Cardiac muscle cell (in vitro differentiated cells and primary cell): ENCODE measurements around the gene ASPDH. TPM values are rescaled to one million over a fixed set of nuclear protein-coding genes. Genes with fewer than 3 reads are reported as not detected.

ENCODE experiments used
- DNase-seq, 2 donors: peaks; one replicate each; pipeline versions ENCODE4 v3.0.0 to v3.0.0-alpha.2; 2010 to 2017; ENCODE audit warnings: low read depth in 1 of 2, low spot score in 1 of 2
- H3K27ac ChIP-seq: fragments of 200-600 bp; sonication (generic); 2 replicates; pipeline ENCODE4 v1.5.1; 2016
- H3K27me3 ChIP-seq: fragments of 200-600 bp; sonication (generic); 2 replicates; pipeline ENCODE4 v1.6.0; 2016; ENCODE audit warnings: control low read depth
- H3K36me3 ChIP-seq: fragments of 200-600 bp; sonication (generic); 2 replicates; pipeline ENCODE4 v1.5.1; 2016; ENCODE audit warnings: control low read depth
- H3K4me1 ChIP-seq: fragments of 200-600 bp; sonication (generic); 2 replicates; pipeline ENCODE4 v1.8.1; 2017; ENCODE audit warnings: low read depth, mild to moderate bottlenecking, mixed run types
- H3K4me3 ChIP-seq: fragments of 200-600 bp; sonication (generic); 2 replicates; pipeline ENCODE4 v1.5.1; 2016; ENCODE audit warnings: mild to moderate bottlenecking
- H3K9me3 ChIP-seq: fragments of 200-600 bp; sonication (generic); 2 replicates; pipeline ENCODE4 v1.5.1; 2017; ENCODE audit warnings: low read depth, mild to moderate bottlenecking, control low read depth
- CTCF ChIP-seq: IDR thresholded peaks from 2 replicates; pipeline ENCODE4 v1.5.1; 2012; ENCODE audit warnings: low read depth, mild to moderate bottlenecking, low read length
- polyA plus RNA-seq: library from polyadenylated mRNA; unstranded; fragments of >200 nt; fragmentation: Nextera tagmentation; extraction: Ambion mirVana; gene quantifications from 2 replicates; pipeline ENCODE4 v1.2.1, GENCODE V29; 2016
- total RNA-seq: library from RNA; depleted of rRNA; stranded (reverse); fragments of >200 nt; gene quantifications from 2 replicates; pipeline ENCODE4 v1.2.3, GENCODE V29; 2016

Gene ASPDH
- total and polyA plus RNA-seq, 2 experiments from 2014 or later = not detected

GRCh38 chr19:50507376-50507775 lies 6.3 kb downstream of the ASPDH start:
- H3K4me3 ChIP-seq = no peak overlapping the region
- H3K4me1 ChIP-seq = peaks cover 19% of the 10 kb centered on the region
- TF ChIP-seq CTCF = no peak
- no peaks in the 10 kb centered on the region for H3K36me3 ChIP-seq
- H3K27me3 ChIP-seq = no peaks in the 10 kb centered on the region
- no peaks in the 10 kb centered on the region for H3K9me3 ChIP-seq
- H3K27ac ChIP-seq = no peak overlapping the region
- no peak for DNase-seq

GRCh38 chr19:50506700-50507099 lies 7.0 kb downstream of the ASPDH start:
- no peak for TF ChIP-seq CTCF

GRCh38 chr19:50505856-50506611 lies 7.7 kb downstream of the ASPDH start:
- no peak for TF ChIP-seq CTCF
- no peak for DNase-seq
- H3K9me3 ChIP-seq = no peaks in the 10 kb centered on the region

More at GRCh38 chr19:50506700-50507099, 7.0 kb downstream of the ASPDH start:
- Histone ChIP-seq H3K4me1 (peaks cover 24% of the 10 kb centered on the region), H3K9me3 (no peaks in the 10 kb centered on the region), H3K36me3 (no peaks in the 10 kb centered on the region), H3K27me3 (no peaks in the 10 kb centered on the region), H3K27ac (no peak overlapping the region), H3K4me3 (no peak overlapping the region)
- no peak for DNase-seq

GRCh38 chr19:50501568-50502475 lies 11.9 kb downstream of the ASPDH start:
- peak in 1 of 2 donors; percentile 90 for DNase-seq
- Histone ChIP-seq H3K9me3 (no peaks in the 10 kb centered on the region), H3K36me3 (peaks cover 15% of the 10 kb centered on the region), H3K4me3 (peak overlapping the region; percentile 99), H3K4me1 (peaks cover 17% of the 10 kb centered on the region), H3K27ac (peak overlapping the region; percentile 100), H3K27me3 (no peaks in the 10 kb centered on the region)
- no peak for TF ChIP-seq CTCF

More at GRCh38 chr19:50505856-50506611, 7.7 kb downstream of the ASPDH start:
- peaks cover 31% of the 10 kb centered on the region for H3K4me1 ChIP-seq
- no peaks in the 10 kb centered on the region for H3K27me3 ChIP-seq
- H3K36me3 ChIP-seq = no peaks in the 10 kb centered on the region
- H3K27ac ChIP-seq = no peak overlapping the region
- H3K4me3 ChIP-seq = no peak overlapping the region

GRCh38 chr19:50501186-50501567 lies 12.5 kb downstream of the ASPDH start:
- H3K27me3 ChIP-seq = no peaks in the 10 kb centered on the region
- peaks cover 21% of the 10 kb centered on the region for H3K36me3 ChIP-seq
- no peak for TF ChIP-seq CTCF
- H3K27ac ChIP-seq = peak overlapping the region; percentile 100
- peak overlapping the region; percentile 99 for H3K4me3 ChIP-seq
- no peaks in the 10 kb centered on the region for H3K9me3 ChIP-seq
- H3K4me1 ChIP-seq = peaks cover 17% of the 10 kb centered on the region
- peak in 1 of 2 donors; percentile 34 for DNase-seq
